ENCODE data around the gene NEUROD2.

NEUROD2 gene

GRCh38 chr17:39618246-39618913 lies 10.7 kb upstream of the NEUROD2 start:
- DNase-seq: no peak

- peak; percentile 66 to 67 for DNase-seq
Measured at GRCh38 chr17:39617446-39618245, 9.9 kb upstream of the NEUROD2 start.

DNA sequence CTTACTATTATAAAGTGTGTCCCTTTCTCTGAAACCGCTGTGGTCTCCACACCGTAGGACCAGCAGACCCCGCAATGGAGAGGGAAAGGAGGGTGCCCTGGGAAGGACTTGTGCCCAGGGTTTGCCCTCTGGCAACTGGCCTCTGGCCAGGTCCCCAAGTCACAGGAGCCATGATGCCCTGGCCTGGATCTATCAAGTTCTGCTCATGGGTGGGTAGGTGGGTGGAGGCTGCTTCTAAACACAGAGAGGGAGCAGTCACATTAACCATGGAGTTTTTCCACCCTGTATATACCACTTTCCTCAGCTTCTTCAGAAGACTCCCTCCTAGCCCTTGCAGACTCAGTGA lies 9.4 kb upstream of the NEUROD2 start:
- DNase-seq: no peak

DNA sequence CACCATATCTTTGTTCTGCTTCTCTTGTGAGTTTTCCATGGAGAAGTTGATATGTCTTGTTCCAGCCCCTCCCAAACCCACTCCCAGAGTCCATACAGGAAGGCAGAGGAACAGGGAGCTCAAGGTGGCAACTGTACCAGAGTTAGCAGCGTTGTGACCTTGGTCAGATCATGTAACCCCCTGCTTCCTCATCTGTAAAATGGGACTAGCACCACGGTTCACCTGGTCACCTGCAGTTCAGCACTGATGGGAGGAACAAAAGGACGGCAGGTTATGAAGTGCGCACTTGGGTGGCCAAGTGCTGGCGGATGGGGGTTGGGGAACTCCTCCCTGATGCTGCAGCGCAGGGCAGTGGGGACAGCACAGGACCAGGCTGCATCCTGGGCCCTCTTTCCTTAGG lies 7.7 kb upstream of the NEUROD2 start:
- no peak for DNase-seq

DNA sequence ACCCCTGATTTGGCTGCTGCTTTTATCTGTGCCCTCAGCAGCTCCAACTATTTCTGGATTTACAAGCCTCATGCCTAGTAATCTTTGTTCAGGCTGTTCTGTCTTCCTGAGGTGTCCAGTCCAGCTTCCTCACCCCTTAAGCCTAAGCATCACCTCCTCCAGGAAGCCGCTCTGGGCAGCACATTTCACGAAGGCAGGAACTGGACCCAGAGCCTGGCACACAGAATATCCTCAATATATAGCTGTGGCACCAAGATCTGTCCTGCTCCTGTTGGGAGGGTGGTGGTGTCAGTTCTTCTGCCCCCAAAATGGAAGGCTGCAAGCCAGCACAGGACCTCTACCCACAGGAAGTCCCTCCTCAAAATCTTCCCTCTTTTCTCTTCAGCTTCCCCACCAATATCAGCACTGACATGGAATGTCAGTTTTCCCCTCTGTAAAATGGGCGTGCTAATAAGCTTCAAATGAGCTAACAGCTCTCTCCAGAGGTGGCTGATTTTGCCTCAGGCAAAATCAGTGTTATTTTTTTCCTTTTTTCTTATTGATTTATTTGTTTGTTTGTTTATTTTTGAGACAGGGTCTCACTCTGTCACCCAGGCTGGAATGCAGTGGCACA lies 6.9 kb upstream of the NEUROD2 start:
- DNase-seq: no peak

GRCh38 chr17:39612935-39613464 lies 5.3 kb upstream of the NEUROD2 start:
- no peak for DNase-seq

GRCh38 chr17:39612291-39612894 lies 4.7 kb upstream of the NEUROD2 start:
- DNase-seq: no peak

- DNase-seq: no peak
Measured at GRCh38 chr17:39611401-39612112, 3.8 kb upstream of the NEUROD2 start.

- DNase-seq: no peak
Measured at GRCh38 chr17:39609416-39610025, 1.8 kb upstream of the NEUROD2 start.

DNA sequence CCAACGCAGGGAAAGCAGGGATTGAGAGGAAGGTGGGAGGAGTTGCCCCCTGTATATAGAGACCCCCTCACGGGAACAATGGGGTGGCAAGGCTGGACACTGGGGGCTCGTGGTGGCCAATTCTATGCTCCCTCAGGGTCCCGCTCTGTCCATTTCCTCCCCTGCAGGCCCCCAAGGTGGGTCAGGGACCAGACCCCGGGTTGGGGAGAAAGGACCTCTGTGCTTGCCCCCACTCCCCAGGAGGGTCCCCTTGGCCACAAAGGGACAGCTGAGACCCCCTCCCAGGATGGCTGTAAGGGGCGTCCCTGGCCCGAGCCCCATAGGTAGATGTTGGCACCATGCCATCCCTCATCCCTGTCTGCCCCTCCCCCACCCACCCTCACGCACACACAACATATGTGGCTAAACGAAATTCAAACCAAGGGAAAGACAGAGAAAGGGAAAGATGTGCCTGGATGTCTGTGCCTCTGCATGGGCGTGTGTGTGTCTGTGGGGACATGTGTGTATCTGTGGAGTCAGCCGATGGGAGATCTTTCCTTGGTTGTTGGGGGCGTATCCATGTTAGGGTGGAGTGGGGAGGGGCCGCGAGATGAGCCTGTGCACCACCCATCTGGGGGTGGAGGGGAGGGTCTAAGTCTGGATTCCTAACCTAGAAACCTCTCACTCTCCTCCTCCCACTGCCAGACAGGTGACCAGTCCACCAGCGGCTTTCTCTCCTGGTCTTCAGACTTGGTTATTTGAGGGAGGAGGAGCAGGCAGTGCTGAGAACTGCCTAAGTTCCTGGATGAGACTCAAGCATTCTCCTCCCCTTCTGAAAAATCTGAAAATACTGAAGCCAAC lies 642 bp upstream of the NEUROD2 start:
- DNase-seq: no peak

GRCh38 chr17:39607057-39607850 lies 466 bp downstream of the NEUROD2 start:
- DNase-seq: no peak

- no peak for DNase-seq
Measured at GRCh38 chr17:39606434-39607056, 1.2 kb downstream of the NEUROD2 start.

- DNase-seq: peak in 1 of 2 donors; percentile 15
Measured at GRCh38 chr17:39605492-39606433, 2.0 kb downstream of the NEUROD2 start.

DNA sequence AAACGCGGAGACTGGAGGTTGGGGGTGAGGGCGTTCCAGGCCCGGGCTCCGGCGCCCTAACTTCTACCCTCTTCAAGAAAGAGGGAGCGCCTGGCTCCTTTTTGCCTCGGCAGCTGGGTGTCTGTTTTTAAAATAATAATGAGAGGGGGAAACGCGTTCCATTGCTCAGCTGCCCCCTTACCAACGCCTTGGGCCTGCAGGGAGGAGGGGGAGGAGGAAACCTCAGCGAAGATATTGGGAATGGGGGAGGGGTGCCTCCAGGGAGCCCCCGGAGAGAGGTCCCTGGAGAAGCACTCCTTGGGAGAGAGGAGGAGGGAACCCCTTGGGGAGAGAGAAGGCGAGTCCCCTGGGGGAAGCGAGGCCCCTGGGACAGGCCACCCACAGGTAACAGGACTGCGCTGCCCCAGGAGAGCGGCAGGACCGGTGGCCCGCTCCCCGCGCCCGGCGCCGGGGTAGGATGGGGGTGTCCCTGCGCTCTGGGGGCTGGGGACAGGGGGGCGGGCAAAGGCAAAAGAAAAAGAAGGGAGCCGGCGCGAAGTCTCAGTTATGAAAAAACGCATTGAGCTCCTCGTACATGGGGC lies 2.7 kb downstream of the NEUROD2 start:
- peak in 1 of 2 donors; percentile 17 for DNase-seq

- peak in 1 of 2 donors; percentile 16 for DNase-seq
Measured at GRCh38 chr17:39603304-39604016, 4.3 kb downstream of the NEUROD2 start.

DNA sequence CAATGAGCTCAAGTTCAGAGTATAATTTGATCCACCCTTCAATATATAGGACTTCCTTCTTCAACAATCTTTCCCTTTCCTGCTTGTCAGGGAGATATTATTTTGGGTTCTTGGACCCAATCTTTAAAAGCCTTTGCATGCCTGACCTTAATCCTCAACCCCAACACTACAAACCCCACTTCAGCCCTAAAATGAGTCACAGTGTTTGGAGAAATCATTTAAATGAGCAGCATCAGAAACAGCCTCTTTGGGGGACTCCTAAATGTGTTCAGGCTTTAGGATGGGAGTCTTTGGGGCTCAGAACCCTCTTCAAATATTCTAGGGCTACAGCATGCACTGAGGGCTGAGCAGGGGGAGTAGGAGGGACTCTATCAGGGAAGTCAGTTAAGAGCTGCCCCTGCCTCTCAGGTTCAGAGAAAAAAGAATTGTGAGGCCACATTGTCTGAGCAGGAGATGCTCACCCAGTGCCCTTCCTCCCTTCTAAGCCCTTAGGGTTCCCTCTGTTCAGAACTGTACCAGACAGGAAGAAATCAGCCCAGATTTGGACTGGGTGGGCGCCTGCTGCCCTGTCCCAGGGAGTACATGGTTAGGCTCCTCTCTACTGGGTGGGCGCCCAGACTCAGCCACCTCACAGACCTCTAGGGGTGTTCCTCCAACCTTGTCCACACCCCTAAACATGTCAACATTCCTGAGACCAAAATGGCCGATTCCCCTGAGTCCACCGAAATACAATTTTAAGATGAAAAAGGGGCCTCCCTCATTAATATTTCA lies 5.0 kb downstream of the NEUROD2 start:
- no peak for DNase-seq
